Measurements from ENCODE around the gene KCNG2. TPM values are rescaled to one million over a fixed set of nuclear protein-coding genes. Genes with fewer than 3 reads are reported as not detected.
"Not testable (repeated sequence)": the region's sequence is repeated elsewhere in the genome, so short reads cannot be mapped to it uniquely, and the experiment has no call there.

The KCNG2 gene
- total and polyA plus RNA-seq, 9 of the 15 experiments (the other 6 are each of a cell fraction or from before 2014, with no cell fraction given) = not detected

DNA sequence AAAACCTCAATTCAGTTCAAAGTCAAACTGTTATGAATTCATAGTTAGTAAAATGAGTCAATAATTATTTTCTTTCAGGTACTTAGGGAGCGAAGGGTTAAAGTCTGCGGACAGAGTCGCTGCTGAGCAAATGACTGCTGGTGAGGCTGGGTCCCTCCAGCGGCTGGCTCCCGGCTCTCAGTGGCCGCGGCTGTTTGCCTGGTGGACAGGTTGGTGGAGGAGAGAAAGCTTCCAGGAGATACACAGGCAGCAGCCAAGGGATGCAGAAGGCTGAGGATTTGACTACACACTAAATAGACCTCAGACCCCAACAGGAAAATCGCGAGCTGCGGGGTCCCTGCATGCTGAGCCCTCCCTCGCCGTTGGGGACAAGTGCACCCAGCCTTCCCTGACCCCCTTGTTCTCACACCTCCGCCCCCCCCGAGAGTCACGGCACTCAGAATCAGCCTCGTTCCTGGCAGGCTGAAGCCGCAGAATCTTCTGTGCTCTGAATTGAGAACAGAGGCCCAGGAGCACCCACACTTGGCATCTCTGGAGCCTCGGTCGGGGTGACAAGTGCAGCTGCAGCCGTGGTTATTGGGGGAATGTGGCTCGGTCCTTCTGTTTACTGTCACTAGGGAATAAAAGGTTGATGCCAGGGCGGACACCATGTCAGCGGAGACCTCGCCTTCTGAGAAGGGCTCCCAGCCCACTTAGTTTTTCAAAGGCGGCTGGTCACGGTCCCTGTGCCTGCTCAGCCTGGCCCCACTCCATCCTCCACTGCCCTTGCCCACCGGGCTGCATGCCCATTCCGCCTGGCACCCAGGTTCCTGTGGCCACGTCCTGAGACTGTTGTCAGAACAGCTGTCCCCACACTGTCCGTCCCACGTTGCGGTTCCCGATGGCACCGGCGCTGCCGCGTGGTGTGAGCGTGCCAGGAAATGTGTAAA, 79.7 kb downstream of the KCNG2 start (continued):
- TF ChIP-seq ZNF778 (CRISPR knock-in tag; IDR thresholded peaks at IDR 0.05) (no peak), TCF3 (CRISPR knock-in tag; IDR thresholded peaks at IDR 0.05) (no peak), ZNF224 (CRISPR knock-in tag; IDR thresholded peaks at IDR 0.05) (no peak), TCF7L2 (IDR thresholded peaks at IDR 0.05; ENCODE audit: low read depth, low read length) (no peak)
- TF ChIP-seq, protein P1, sequence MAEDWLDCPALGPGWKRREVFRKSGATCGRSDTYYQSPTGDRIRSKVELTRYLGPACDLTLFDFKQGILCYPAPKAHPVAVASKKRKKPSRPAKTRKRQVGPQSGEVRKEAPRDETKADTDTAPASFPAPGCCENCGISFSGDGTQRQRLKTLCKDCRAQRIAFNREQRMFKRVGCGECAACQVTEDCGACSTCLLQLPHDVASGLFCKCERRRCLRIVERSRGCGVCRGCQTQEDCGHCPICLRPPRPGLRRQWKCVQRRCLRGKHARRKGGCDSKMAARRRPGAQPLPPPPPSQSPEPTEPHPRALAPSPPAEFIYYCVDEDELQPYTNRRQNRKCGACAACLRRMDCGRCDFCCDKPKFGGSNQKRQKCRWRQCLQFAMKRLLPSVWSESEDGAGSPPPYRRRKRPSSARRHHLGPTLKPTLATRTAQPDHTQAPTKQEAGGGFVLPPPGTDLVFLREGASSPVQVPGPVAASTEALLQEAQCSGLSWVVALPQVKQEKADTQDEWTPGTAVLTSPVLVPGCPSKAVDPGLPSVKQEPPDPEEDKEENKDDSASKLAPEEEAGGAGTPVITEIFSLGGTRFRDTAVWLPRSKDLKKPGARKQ (CRISPR knock-in tag; IDR thresholded peaks at IDR 0.05) = no peak

DNA sequence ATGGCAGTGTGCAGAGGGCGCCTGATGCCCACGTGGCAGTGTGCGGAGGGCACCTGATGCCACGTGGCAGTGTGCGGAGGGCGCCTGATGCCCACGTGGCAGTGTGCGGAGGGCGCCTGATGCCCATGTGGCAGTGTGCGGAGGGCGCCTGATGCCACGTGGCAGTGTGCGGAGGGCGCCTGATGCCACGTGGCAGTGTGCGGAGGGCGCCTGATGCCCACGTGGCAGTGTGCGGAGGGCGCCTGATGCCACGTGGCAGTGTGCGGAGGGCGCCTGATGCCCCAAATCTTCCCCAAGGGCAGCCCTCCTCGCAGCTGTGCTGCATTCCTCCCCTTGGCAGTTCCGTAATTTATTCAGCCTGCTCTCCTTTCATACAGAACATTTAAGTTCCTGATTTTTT, 80.5 kb downstream of the KCNG2 start:
- 53% methylated on average over 13 of the region's 25 CpGs for WGBS (ENCODE audit: insufficient coverage, low coverage, missing lambda C conversion rate)
- H3K4me2 ChIP-seq (ENCODE audit: insufficient read depth, low read length); FAIRE-seq; H3K9me3 ChIP-seq (replicated peaks; ENCODE audit: control insufficient read depth, insufficient read depth, low read depth, low read length); H3K27ac ChIP-seq (ENCODE audit: extremely low read depth, low read depth, low read length); H3K36me3 ChIP-seq (ENCODE audit: control insufficient read depth, insufficient read depth, low read length); H3K79me2 ChIP-seq (ENCODE audit: control insufficient read depth, insufficient read depth, low read length); DNase-seq (ENCODE audit: extremely low read depth in 1 of 4, low spot score in 3 of 4); H3K9ac ChIP-seq (ENCODE audit: insufficient read depth in 1 of 2, low read depth in 2 of 2, low read length in 2 of 2); H3K4me1 ChIP-seq (replicated peaks in 1 of 2; ENCODE audit: control insufficient read depth in 2 of 2, insufficient read depth in 2 of 2, low read length in 2 of 2); intact Hi-C loops (cut with micrococcal nuclease); H2AFZ ChIP-seq (ENCODE audit: low read depth, low read length); H3K4me3 ChIP-seq; H3K9me1 ChIP-seq (ENCODE audit: control insufficient read depth, insufficient read depth, low read length); POLR2A ChIA-PET; ATAC-seq; in situ Hi-C loops (cut with MboI); BruUV-seq (replicated peaks); CTCF ChIA-PET (ENCODE audit: low intra/inter-chr PET ratio); H4K20me1 ChIP-seq (replicated peaks; ENCODE audit: control insufficient read depth, insufficient read depth, low read length): not testable (repeated sequence)
- peaks cover 11 to 45% of the 10 kb centered on the region in 2 experiments; a peak in 4 of 5 replicates for H3K27me3 ChIP-seq (ENCODE audit: control insufficient read depth in 2 of 2, insufficient read depth in 2 of 2, low read length in 2 of 2)

Data from K562 (cell line).